GM21367 (cell line): ENCODE data around the gene KDM1B.
"Not testable (repeated sequence)": the region's sequence is repeated elsewhere in the genome, so short reads cannot be mapped to it uniquely, and the experiment has no call there.

Experiments used
- ATAC-seq: cut with Tn5 transposase; IDR thresholded peaks from one replicate; pipeline ENCODE4 v1.9.1; 2021; ENCODE audit not compliant: unreplicated experiment

Gene KDM1B

DNA sequence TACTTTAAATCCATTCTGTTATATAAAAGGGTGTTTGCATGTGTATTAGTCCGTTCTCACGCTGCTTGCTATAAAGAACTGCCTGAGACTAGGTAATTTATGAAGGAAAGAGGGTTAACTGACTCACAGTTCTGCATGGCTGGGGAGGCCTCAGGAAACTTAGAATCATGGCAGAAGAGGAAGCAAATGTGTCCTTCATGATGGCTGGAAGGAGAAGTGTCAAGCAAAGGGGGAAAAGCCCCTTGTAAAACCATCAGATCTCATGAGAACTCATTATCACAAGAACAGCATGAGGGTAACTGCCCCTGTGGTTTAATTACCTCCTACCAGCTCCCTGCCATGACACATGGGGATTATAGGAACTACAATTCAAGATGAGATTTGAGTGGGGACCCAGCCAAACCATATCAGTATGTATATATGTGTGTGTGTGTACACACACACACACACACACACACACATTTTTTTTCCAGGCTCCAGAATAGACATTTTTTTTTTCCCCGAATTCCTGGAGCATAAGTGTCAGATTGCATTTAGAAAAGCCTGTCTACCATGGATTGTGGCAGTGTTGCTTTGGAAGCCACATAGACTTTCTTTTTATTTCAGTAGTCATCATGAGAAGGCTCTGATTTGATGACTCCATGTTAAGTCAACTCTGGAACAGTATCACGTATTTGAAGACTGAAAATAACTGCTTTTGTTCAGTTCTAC, 31.5 kb downstream of the KDM1B start:
- ATAC-seq: no peak

DNA sequence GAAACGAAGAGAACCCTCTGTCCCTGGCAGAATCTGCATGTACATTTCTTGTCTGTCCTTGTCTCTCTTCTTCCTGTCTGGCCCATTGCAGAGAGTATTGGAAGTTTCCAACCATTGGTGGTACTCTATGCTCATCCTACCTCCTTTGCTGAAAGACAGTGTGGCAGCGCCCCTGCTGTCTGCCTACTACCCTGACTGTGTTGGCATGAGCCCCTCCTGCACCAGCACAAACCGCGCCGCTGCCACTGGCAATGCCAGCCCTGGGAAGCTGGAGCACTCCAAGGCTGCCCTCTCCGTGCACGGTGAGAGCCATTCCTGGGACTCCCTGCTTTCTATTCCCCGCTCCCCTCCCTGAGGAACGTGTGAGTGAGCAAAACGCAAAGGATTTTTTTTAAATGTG, 32.5 kb downstream of the KDM1B start:
- no peak for ATAC-seq

DNA sequence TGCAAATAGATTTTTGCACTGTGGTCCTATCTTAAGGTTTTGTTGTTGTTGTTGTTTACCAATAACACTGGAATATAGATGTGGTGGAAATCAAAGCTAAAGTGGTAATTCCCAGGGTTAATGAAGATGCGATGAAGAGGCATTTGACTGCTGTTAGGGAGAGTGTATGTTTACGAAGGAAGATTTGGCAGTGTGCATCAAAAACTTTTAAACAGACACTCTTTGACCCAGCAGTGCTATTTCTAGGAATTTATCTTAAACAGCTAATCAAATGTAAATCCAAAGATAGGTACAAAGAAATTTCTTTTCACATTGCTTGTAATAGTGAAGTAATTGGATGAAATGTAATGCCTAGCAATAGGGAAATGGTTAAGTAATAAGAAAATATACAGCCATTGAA, 34.0 kb downstream of the KDM1B start:
- ATAC-seq: no peak

- no peak for ATAC-seq
These were observed 36.8 kb downstream of the KDM1B start for GRCh38 chr6:18192026-18192425.

DNA sequence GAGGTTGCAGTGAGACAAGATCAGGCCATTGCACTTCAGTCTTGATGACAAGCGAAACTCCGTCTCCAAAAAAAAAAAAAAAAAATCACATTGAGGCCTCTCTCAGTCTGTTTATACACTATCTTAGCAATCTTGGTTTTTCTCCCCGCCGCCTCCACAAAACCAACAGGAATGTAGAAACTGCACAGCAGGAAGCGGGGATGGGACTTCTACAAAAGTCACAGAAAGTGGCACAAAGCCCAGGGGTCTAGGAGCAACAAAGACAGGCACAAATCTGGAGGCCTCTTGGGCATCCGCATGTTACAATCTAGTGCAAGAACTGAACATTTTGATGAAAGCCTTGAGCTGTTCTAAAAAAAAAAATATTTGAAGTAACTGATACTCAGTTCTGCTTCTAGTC, 48.6 kb downstream of the KDM1B start:
- ATAC-seq: no peak

DNA sequence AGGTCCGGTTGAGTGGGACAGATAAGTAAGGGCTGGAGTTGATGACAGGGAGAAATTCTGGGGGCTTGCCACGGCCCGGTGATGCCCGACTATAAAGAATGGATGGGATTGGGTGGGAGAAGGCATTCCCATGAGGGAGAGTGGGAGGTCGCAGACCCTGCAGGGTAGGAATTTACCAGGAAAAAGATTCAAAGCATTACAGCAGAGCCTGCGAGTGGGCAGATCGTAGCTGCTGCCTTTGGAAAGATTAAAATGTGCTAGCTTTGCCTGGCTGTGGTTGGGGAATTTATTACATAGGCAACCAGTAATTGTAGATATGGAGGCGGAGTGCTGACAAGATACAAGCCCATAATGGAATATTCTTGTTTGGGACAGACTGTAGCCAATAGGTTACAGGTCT, 49.5 kb downstream of the KDM1B start:
- no peak for ATAC-seq

DNA sequence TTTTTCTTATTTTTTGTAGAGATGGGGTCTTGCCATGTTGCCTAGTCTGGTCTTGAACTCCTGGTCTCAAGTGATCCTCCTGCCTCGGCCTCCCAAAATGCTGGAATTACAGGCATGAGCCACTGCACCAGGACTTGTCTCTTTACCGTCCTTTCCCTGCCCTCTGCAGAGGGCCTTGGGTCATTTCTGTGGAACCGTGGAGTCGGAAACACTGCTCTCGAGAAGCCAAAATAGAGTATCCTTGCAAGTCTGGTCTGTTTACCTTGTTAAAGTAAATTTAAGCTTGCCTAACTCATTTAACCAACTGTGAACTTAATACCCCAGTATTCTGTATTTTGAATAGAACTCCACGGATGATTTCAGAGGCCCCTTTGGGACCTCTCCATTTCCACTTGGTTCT, 51.4 kb downstream of the KDM1B start:
- no peak for ATAC-seq

DNA sequence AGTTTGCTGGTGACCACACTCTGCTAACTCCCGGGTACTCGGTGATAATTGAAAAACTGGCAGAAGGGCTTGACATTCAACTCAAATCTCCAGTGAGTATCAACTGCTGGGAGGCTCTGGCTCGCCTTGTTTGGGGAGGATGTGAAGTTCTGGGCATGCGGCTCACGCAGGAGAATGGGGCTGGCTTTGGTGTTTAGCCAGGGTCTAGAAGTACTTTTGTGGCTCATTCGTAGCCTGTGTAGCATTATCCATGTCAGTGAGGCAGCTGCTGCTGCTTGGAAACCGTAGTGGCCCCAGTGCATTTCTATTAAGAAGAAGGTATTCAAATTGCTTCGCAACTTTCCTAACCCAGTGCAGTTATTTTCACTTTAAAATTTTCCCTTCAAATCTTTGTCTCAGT, 52.2 kb downstream of the KDM1B start:
- no peak for ATAC-seq

DNA sequence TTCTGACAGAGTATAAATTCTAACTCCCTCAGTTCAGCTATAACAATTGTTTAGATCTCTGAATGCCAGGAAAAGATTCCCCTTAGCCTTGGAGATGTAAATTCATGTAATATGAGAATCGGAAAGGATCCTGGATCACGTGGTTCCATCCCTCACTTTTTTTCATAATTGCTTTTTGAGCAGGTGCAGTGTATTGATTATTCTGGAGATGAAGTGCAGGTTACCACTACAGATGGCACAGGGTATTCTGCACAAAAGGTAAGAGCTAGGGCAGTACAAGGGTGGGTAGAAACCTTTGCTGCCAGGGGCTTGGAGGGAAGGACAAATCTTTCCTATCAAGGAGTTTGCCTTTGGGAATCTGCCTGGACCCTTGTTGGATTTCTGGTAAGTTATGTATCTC, 52.7 kb downstream of the KDM1B start:
- ATAC-seq: no peak

GRCh38 chr6:18208778-18209177, 53.6 kb downstream of the KDM1B start:
- ATAC-seq: not testable (repeated sequence)

GRCh38 chr6:18209539-18210197, 54.4 kb downstream of the KDM1B start:
- no peak for ATAC-seq

GRCh38 chr6:18210707-18211106, 55.5 kb downstream of the KDM1B start:
- ATAC-seq: no peak

DNA sequence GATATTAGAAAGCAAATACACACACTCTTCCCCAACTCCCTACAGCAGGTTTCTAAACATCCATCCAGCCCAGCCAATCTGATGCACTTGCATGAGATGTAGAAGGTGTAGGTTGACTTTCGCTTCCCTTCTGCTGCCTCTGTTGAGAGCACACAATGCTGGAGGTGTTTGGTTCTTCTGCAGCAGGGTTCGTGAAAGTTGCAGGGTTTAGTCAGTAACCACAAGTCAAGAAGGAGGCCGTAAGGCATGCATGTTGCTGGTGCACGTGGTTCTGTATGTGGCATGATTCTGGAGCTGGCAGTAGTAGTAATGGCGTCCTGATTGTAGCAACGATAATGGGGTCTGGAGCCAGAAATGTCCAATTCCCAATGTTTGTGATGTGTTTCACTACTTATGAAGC, 56.1 kb downstream of the KDM1B start:
- peak; percentile 92 for ATAC-seq

DNA sequence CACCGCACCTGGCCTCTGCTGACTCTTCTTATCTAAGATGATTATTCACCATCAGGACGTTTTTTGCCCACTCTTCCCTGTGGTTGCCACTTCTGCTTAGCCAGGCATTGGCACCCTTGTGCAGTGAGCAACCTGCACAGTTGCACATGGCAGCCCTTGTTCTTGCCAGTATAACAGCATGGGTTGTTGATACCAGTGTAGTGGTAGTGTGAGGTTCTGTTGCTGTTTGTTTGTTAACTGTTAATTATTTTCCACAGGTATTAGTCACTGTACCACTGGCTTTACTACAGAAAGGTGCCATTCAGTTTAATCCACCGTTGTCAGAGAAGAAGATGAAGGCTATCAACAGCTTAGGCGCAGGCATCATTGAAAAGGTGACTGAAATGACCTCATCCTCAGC, 57.0 kb downstream of the KDM1B start:
- no peak for ATAC-seq

GRCh38 chr6:18213439-18213838, 58.2 kb downstream of the KDM1B start:
- ATAC-seq: no peak

DNA sequence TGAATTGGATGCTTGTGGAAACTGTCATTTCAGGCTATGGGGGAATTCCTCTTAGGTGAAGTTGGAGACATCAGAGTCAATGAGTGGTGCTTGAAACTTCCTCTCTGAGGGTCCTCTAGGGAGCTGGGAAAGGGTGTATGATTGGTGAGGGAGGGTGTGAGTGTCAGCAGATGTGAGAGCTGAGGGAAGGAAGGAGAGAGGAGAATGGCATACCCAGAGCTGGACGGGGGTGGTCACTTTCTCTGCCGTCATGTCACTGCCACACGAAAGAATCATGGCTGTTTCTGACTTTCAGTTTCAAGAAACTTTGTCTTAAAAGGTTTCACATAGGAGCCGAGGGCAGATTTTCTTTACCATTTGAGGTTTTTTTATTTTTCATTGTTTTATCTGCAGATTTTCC, 58.8 kb downstream of the KDM1B start:
- ATAC-seq: no peak

DNA sequence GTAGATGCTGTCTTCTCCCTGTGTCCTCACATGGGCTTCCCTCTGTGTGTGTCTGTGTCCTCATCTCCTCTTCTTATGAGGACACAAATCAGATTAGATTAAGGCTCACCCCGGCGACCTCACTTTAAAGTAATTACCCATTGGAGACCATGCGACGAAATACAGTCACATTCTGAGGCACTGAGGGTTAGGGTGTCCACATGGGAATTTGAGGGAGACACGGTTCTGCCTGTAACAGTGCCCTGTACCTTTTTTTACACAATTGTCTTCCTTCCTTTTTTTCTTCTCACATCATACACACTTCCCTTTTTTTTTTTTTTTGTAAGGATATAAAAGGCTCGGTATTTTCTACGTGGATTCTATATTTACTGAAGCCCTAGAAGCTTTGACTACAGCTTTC, 60.2 kb downstream of the KDM1B start:
- no peak for ATAC-seq

- no peak for ATAC-seq
These were observed 61.2 kb downstream of the KDM1B start for GRCh38 chr6:18216411-18216810.

GRCh38 chr6:18218233-18218632, 63.0 kb downstream of the KDM1B start:
- ATAC-seq: no peak

- no peak for ATAC-seq
These were observed 64.4 kb downstream of the KDM1B start for GRCh38 chr6:18219591-18219990.

DNA sequence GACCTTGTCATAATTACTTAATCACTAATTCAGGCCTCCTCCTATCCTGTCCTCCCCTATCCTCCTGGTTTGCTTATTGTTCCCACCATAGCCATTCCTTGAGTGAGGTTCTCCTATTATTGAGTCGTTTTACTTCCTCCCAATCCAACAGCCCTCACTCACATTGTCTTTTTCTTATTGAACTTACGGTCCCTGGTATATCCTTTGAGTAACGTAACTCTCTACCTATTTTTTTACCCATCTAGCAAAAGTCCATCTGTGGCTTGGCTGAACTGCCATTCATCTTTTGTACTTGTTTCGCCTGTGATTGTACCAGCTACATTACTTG, 66.0 kb downstream of the KDM1B start:
- ATAC-seq: no peak

DNA sequence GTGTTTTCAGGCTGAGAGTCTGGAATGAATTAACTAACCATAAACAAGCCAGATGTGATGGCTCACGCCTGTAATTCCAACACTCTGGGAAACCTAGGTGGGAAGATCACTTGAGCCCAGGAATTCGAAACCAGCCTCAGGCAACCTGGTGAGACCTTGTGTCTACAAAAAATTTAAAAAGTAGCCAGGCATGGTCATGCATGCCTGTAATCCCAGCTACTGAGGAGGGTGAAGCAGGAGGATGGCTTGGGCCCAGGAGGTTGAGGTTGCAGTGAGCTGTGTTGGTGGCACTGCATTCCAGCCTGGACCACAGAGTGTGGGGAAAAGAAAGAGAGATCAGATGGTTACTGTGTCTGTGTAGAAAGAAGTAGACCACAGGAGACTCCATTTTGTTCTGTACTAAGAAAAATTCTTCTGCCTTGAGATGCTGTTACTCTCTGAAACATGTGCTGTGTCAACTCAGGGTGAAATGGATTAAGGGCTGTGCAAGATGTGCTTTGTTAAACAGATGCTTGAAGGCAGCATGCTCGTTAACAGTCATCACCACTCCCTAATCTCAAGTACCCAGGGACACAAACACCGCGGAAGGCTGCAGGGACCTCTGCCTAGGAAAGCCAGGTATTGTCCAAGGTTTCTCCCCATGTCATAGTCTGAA, 71.4 kb downstream of the KDM1B start:
- ATAC-seq: not testable (repeated sequence)

- ATAC-seq: not testable (repeated sequence)
These were observed 71.9 kb downstream of the KDM1B start for GRCh38 chr6:18227166-18227565.
